Activated CD4-positive, CD25-positive, alpha-beta regulatory T cell (primary cell): Measurements from ENCODE around the gene MACIR.

Experiments used
- DNase-seq, 4 experiments: peaks; one replicate each; lab custom pipeline; 2025; lab: John Stamatoyannopoulos, UW

Gene MACIR

GRCh38 chr5:103291606-103292005, 33.0 kb downstream of the MACIR start:
- no peak for DNase-seq

- no peak for DNase-seq
These were observed 34.5 kb downstream of the MACIR start for GRCh38 chr5:103293099-103293498.

GRCh38 chr5:103293719-103294118, 35.2 kb downstream of the MACIR start:
- no peak for DNase-seq

GRCh38 chr5:103294906-103295305, 36.3 kb downstream of the MACIR start:
- DNase-seq = no peak

GRCh38 chr5:103295424-103295823, 36.9 kb downstream of the MACIR start:
- no peak for DNase-seq

GRCh38 chr5:103295871-103296270, 37.3 kb downstream of the MACIR start:
- no peak for DNase-seq

GRCh38 chr5:103298117-103298516, 39.6 kb downstream of the MACIR start:
- no peak for DNase-seq

- DNase-seq = no peak
These were observed 40.1 kb downstream of the MACIR start for GRCh38 chr5:103298607-103299188.

- DNase-seq = no peak
These were observed 47.2 kb downstream of the MACIR start for GRCh38 chr5:103305809-103306208.

- no peak for DNase-seq
These were observed 48.9 kb downstream of the MACIR start for GRCh38 chr5:103307470-103307869.

GRCh38 chr5:103308774-103309173, 50.2 kb downstream of the MACIR start:
- DNase-seq = no peak

- DNase-seq = no peak
These were observed 54.5 kb downstream of the MACIR start for GRCh38 chr5:103313056-103313455.

GRCh38 chr5:103315455-103315854, 56.9 kb downstream of the MACIR start:
- DNase-seq = no peak

GRCh38 chr5:103327451-103327850, 68.9 kb downstream of the MACIR start:
- DNase-seq = no peak

- no peak for DNase-seq
These were observed 69.3 kb downstream of the MACIR start for GRCh38 chr5:103327893-103328292.
